ENCODE measurements around the gene CHRM4. TPM values are rescaled to one million over a fixed set of nuclear protein-coding genes. Genes with fewer than 3 reads are reported as not detected.

CHRM4 gene
- total RNA-seq, 2 donors from 2014 or later = 0.46 TPM; not detected in 1

DNA sequence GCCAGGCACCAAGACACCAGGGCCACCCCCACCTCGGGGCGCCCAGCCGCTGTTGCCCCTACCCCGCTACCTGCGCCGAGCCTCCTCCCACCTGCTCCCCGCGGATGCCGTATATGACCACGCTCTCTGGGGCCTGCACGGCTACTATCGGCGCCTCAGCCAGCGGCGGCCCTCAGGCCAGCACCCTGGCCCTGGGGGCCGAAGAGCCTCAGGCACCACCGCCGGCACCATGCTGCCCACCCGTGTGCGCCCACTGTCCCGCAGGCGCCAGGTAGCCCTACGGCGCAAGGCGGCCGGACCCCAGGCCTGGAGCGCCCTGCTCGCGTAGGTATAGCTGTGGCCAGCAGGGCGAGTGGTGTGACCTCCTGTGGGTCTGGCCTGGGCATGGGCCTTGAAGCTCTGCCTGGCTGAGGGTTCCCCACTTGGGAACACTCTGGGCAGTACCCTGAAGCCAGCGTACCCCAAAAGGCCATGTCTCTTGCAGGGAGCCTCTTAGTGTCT, 24.9 kb downstream of the CHRM4 start:
- peaks cover 15% of the 10 kb centered on the region for H3K4me1 Mint-ChIP-seq
- WGBS, 2 experiments (ENCODE audit: insufficient coverage in 1 of 2, insufficient read length in 1 of 2) = 92 to 95% methylated on average over 26 to 31 of the region's 31 CpGs
- Histone ChIP-seq H3K4me1 (ENCODE audit: control insufficient read depth, insufficient read depth, low read length) (no peaks in the 10 kb centered on the region), H3K9ac (ENCODE audit: extremely low read depth, low read length, poor library complexity, severe bottlenecking) (no peak overlapping the region), H3K4me3 (ENCODE audit: low read length) (no peak overlapping the region), H3K9me3 (ENCODE audit: control insufficient read depth, low read length) (no peaks in the 10 kb centered on the region), H3K27ac (ENCODE audit: low read depth, low read length) (no peak overlapping the region), H3K27me3 (ENCODE audit: control insufficient read depth, insufficient read depth, low read length, poor library complexity, severe bottlenecking) (no peaks in the 10 kb centered on the region), H3K36me3 (ENCODE audit: control insufficient read depth, insufficient read depth, low read length) (peaks cover 22% of the 10 kb centered on the region)
- TF ChIP-seq, protein P1, sequence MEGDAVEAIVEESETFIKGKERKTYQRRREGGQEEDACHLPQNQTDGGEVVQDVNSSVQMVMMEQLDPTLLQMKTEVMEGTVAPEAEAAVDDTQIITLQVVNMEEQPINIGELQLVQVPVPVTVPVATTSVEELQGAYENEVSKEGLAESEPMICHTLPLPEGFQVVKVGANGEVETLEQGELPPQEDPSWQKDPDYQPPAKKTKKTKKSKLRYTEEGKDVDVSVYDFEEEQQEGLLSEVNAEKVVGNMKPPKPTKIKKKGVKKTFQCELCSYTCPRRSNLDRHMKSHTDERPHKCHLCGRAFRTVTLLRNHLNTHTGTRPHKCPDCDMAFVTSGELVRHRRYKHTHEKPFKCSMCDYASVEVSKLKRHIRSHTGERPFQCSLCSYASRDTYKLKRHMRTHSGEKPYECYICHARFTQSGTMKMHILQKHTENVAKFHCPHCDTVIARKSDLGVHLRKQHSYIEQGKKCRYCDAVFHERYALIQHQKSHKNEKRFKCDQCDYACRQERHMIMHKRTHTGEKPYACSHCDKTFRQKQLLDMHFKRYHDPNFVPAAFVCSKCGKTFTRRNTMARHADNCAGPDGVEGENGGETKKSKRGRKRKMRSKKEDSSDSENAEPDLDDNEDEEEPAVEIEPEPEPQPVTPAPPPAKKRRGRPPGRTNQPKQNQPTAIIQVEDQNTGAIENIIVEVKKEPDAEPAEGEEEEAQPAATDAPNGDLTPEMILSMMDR (conservative IDR thresholded peaks at IDR 0.05) = no peak
- peaks cover 13% of the 10 kb centered on the region for H3K36me3 Mint-ChIP-seq (ENCODE audit: low read depth)
- no peaks in the 10 kb centered on the region for H3K27me3 Mint-ChIP-seq (ENCODE audit: insufficient read depth)
- no peak for DNase-seq
- H3K9me3 Mint-ChIP-seq = no peaks in the 10 kb centered on the region
- no peak overlapping the region for H3K27ac Mint-ChIP-seq
- H3K4me3 Mint-ChIP-seq = no peak overlapping the region

DNA sequence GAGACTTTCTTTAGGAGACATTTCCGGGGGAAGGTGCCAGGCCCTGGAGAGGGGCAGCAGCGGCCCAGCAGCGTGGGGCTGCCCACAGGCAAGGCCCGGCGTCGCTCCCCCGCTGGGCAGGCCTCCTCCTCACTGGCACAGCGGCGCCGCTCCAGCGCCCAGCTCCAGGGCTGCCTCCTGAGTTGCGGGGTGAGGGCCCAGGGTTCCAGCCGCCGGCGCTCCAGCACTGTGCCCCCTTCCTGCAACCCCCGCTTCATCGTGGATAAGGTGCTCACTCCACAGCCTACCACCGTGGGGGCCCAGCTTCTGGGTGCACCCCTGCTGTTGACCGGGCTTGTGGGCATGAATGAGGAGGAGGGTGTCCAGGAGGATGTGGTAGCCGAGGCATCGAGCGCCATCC, 25.3 kb downstream of the CHRM4 start:
- H3K27ac Mint-ChIP-seq = no peak overlapping the region
- no peak overlapping the region for H3K4me3 Mint-ChIP-seq
- H3K27me3 ChIP-seq (ENCODE audit: control insufficient read depth, insufficient read depth, low read length, poor library complexity, severe bottlenecking) = no peaks in the 10 kb centered on the region
- H3K9me3 ChIP-seq (ENCODE audit: control insufficient read depth, low read length) = no peaks in the 10 kb centered on the region
- TF ChIP-seq, protein P1 (conservative IDR thresholded peaks at IDR 0.05) = no peak
- peaks cover 22% of the 10 kb centered on the region for H3K36me3 ChIP-seq (ENCODE audit: control insufficient read depth, insufficient read depth, low read length)
- no peak overlapping the region for H3K4me3 ChIP-seq (ENCODE audit: low read length)
- peaks cover 13% of the 10 kb centered on the region for H3K36me3 Mint-ChIP-seq (ENCODE audit: low read depth)
- peaks cover 18% of the 10 kb centered on the region for H3K4me1 Mint-ChIP-seq
- H3K27ac ChIP-seq (ENCODE audit: low read depth, low read length) = no peak overlapping the region
- H3K27me3 Mint-ChIP-seq (ENCODE audit: insufficient read depth) = no peaks in the 10 kb centered on the region
- no peaks in the 10 kb centered on the region for H3K9me3 Mint-ChIP-seq
- DNase-seq = no peak
- peaks cover 4% of the 10 kb centered on the region for H3K4me1 ChIP-seq (ENCODE audit: control insufficient read depth, insufficient read depth, low read length)
- no peak overlapping the region for H3K9ac ChIP-seq (ENCODE audit: extremely low read depth, low read length, poor library complexity, severe bottlenecking)
- WGBS, 2 experiments (ENCODE audit: insufficient coverage in 1 of 2, insufficient read length in 1 of 2) = 92 to 96% methylated on average over 14 to 22 of the region's 22 CpGs

DNA sequence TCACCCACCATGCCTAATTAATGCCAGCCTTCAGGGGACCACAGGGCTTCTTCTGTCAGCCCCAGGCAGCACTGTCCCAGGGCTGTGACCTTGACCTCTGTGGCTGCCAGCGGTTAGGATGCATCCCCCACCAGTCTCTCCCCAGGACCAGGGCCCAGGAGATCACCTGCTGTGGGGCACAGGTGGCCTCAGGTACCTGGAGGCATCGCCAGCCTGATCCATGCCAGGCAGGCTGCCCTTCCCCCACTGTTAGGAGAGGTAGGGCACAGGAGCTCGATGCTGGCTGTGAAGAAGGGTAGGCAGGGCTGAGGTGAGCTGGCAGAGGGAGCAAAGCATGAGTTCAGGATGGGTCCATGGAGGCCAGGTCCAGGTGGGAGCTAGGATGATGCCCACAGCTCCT, 26.8 kb downstream of the CHRM4 start:
- no peak for DNase-seq
- Histone ChIP-seq H3K27me3 (ENCODE audit: control insufficient read depth, insufficient read depth, low read length, poor library complexity, severe bottlenecking) (no peaks in the 10 kb centered on the region), H3K4me3 (ENCODE audit: low read length) (no peak overlapping the region), H3K4me1 (ENCODE audit: control insufficient read depth, insufficient read depth, low read length) (peaks cover 6% of the 10 kb centered on the region), H3K9ac (ENCODE audit: extremely low read depth, low read length, poor library complexity, severe bottlenecking) (no peak overlapping the region), H3K27ac (ENCODE audit: low read depth, low read length) (no peak overlapping the region), H3K36me3 (ENCODE audit: control insufficient read depth, insufficient read depth, low read length) (peaks cover 15% of the 10 kb centered on the region), H3K9me3 (ENCODE audit: control insufficient read depth, low read length) (no peaks in the 10 kb centered on the region)
- Mint-ChIP-seq H3K4me3 (no peak overlapping the region), H3K27me3 (ENCODE audit: insufficient read depth) (no peaks in the 10 kb centered on the region), H3K9me3 (no peaks in the 10 kb centered on the region), H3K27ac (peak overlapping the region; percentile 69), H3K4me1 (peaks cover 23% of the 10 kb centered on the region), H3K36me3 (ENCODE audit: low read depth) (peaks cover 8% of the 10 kb centered on the region)
- 88 to 93% methylated on average over 2 to 3 of the region's 3 CpGs for WGBS, 2 experiments (ENCODE audit: insufficient coverage in 1 of 2, insufficient read length in 1 of 2)
- TF ChIP-seq, protein P1 (conservative IDR thresholded peaks at IDR 0.05) = no peak

All from endodermal cell (in vitro differentiated cells).